GM12878 (cell line): ENCODE results near the gene STX10. TPM values are rescaled to one million over a fixed set of nuclear protein-coding genes. Genes with fewer than 3 reads are reported as not detected.

Source experiments
- ATAC-seq: fragments of 200-7000 bp; cut with Tn5 transposase; 3 replicates; pipeline ENCODE4 v1.9.1; 2020; ENCODE audit warnings: mild to moderate bottlenecking, moderate library complexity
- BruUV-seq: library from RNA; stranded (reverse); fragments of 400-500 nt; replicated peaks from 2 replicates; lab custom pipeline; 2021; lab: Mats Ljungman, UMichigan
- CTCF ChIA-PET: fragments of 300-600 bp; sonication (Branson Sonifier 250); formaldehyde crosslinking; extraction: SDS; loops from one replicate; lab custom pipeline; 2021; ENCODE audit warnings: inconsistent platforms; lab: Yijun Ruan, JAX
- POLR2A ChIA-PET: fragments of 350-600 bp; formaldehyde crosslinking; extraction: SDS; loops from one replicate; lab custom pipeline; 2021; ENCODE audit warnings: inconsistent platforms; lab: Charles Lee
- RAD21 ChIA-PET: fragments of 300-600 bp; sonication (Branson Sonifier 250); formaldehyde crosslinking; loops from one replicate; lab custom pipeline; 2023; ENCODE audit warnings: antibody characterized with exemption; ENCODE audit not compliant: unreplicated experiment; lab: Charles Lee
- SMC1A ChIA-PET: fragments of 300-600 bp; sonication (Branson Sonifier 250); formaldehyde crosslinking; loops from one replicate; lab custom pipeline; 2023; ENCODE audit not compliant: unreplicated experiment, uncharacterized antibody; lab: Charles Lee
- DNase-seq: peaks from one replicate; pipeline ENCODE4 v3.0.0-alpha.2; 2011; ENCODE audit warnings: low read depth, low spot score
- FAIRE-seq: peaks from 3 replicates; lab custom pipeline; 2011; peaks lifted over from hg19 to GRCh38; lab: Jason Lieb, UNC
- H2AFZ ChIP-seq: 2 replicates; pipeline ENCODE4 v1.6.0; 2011; ENCODE audit warnings: low read depth, low read length, control low read depth; ENCODE audit not compliant: control insufficient read depth
- H3K27ac ChIP-seq: 2 replicates; pipeline ENCODE4 v1.5.1; 2011; ENCODE audit warnings: control low read depth; ENCODE audit not compliant: control insufficient read depth, insufficient read depth
- H3K27me3 ChIP-seq, 2 experiments: replicated peaks in 1 of 2; 2 replicates each; pipeline versions ENCODE4 v1.6.0 to v1.6.1; 2011; ENCODE audit warnings: low read length in 1 of 2; ENCODE audit not compliant: control insufficient read depth in 2 of 2, insufficient read depth in 2 of 2
- H3K36me3 ChIP-seq, 2 experiments: 2 replicates each; pipeline ENCODE4 v1.5.1; 2011; ENCODE audit warnings: low read length in 1 of 2; ENCODE audit not compliant: control insufficient read depth in 2 of 2, insufficient read depth in 2 of 2
- H3K4me1 ChIP-seq: 2 replicates; pipeline ENCODE4 v1.6.1; 2011; ENCODE audit warnings: mild to moderate bottlenecking, low read length, moderate library complexity, mixed read lengths; ENCODE audit not compliant: control insufficient read depth, insufficient read depth
- H3K4me2 ChIP-seq: 2 replicates; pipeline ENCODE4 v1.6.0; 2011; ENCODE audit warnings: control low read depth; ENCODE audit not compliant: control insufficient read depth, insufficient read depth
- H3K4me3 ChIP-seq: fragments of 200-600 bp; sonication (generic); 2 replicates; pipeline ENCODE4 v1.5.1; 2016
- H3K79me2 ChIP-seq: 2 replicates; pipeline ENCODE4 v1.6.0; 2011; ENCODE audit warnings: low read length; ENCODE audit not compliant: control insufficient read depth, insufficient read depth
- H3K9ac ChIP-seq: 2 replicates; pipeline ENCODE4 v1.8.0; 2011; ENCODE audit warnings: low read length, control low read depth, mixed read lengths; ENCODE audit not compliant: control insufficient read depth, insufficient read depth
- H3K9me3 ChIP-seq: replicated peaks from 3 replicates; pipeline ENCODE4 v1.5.1; 2011; ENCODE audit warnings: mild to moderate bottlenecking, low read length; ENCODE audit not compliant: control insufficient read depth, insufficient read depth
- H4K20me1 ChIP-seq: 2 replicates; pipeline ENCODE4 v1.6.0; 2011; ENCODE audit not compliant: control insufficient read depth, insufficient read depth
- CTCF ChIP-seq, 3 experiments: IDR thresholded peaks in 2 of 3; conservative IDR thresholded peaks in 1 of 3; 2 replicates each; pipeline ENCODE4 v1.5.1; 2011; ENCODE audit warnings: low read depth in 3 of 3, low read length in 3 of 3, mild to moderate bottlenecking in 3 of 3, control low read depth in 2 of 3, moderate library complexity in 2 of 3, inconsistent platforms in 1 of 3, mixed read lengths in 1 of 3; ENCODE audit not compliant: control insufficient read depth in 2 of 3, insufficient read depth in 1 of 3; ENCODE audit errors: extremely low read depth in 1 of 3
- ESRRA ChIP-seq: IDR thresholded peaks from 2 replicates; pipeline ENCODE4 v1.6.1; 2012; ENCODE audit warnings: mild to moderate bottlenecking, low read length, improper control_type of control experiment
- EZH2 ChIP-seq: IDR thresholded peaks from 2 replicates; pipeline ENCODE4 v1.6.1; 2012; ENCODE audit warnings: low read depth, mild to moderate bottlenecking, control low read depth, inconsistent platforms, low read length, borderline replicate concordance; ENCODE audit not compliant: control insufficient read depth
- FOXK2 ChIP-seq: fragments of 450-650 bp; IDR thresholded peaks from 2 replicates; pipeline ENCODE4 v1.6.1; 2017; ENCODE audit warnings: mild to moderate bottlenecking, moderate library complexity
- MEF2B ChIP-seq: fragments of 450-650 bp; IDR thresholded peaks from 2 replicates; pipeline ENCODE4 v1.6.1; 2018; ENCODE audit warnings: mild to moderate bottlenecking, moderate library complexity; ENCODE audit not compliant: partially characterized antibody, poor library complexity, severe bottlenecking
- NR2F1 ChIP-seq: fragments of 450-650 bp; conservative IDR thresholded peaks from 2 replicates; pipeline ENCODE4 v1.6.1; 2017; ENCODE audit warnings: mild to moderate bottlenecking
- SUZ12 ChIP-seq: fragments of 200-600 bp; sonication (generic); IDR thresholded peaks from one replicate; pipeline ENCODE4 v1.6.1; 2018; ENCODE audit warnings: antibody characterized with exemption, mild to moderate bottlenecking; ENCODE audit not compliant: unreplicated experiment
- USF1 ChIP-seq: IDR thresholded peaks from 2 replicates; pipeline ENCODE4 v1.6.1; 2011; ENCODE audit warnings: borderline replicate concordance, low read depth, mild to moderate bottlenecking, moderate library complexity, mixed read lengths, low read length; ENCODE audit not compliant: insufficient read depth; ENCODE audit errors: extremely low read length
- WGBS: methylation state at CpG from one replicate; pipeline ENCODE4 v1.1.6; 2016; ENCODE audit warnings: low lambda C conversion rate; ENCODE audit not compliant: insufficient replicate concordance, insufficient coverage; ENCODE audit errors: missing lambda C conversion rate; 5-methylcytosine and 5-hydroxymethylcytosine counted together
- in situ Hi-C: fragments of 300-500 bp; cut with MboI; formaldehyde crosslinking; loops from 9 replicates; pipeline ENCODE4 v1.14.3; 2018; ENCODE audit warnings: mixed read lengths
- intact Hi-C: fragments of 100-400 bp; cut with micrococcal nuclease; formaldehyde crosslinking; loops from one replicate; pipeline ENCODE4 v1.14.2; 2022; ENCODE audit not compliant: unreplicated experiment
- polyA plus RNA-seq, 11 experiments: library from polyadenylated mRNA; depleted of rRNA in 4 of 11; unstranded in 6 of 11; stranded (reverse) in 5 of 11; fragments of >200 nt; fragmentation: Nextera tagmentation in 4 of 11; fragmentation: Illumina TruSeq in 1 of 11; extraction: Ambion mirVana in 4 of 11; extraction: Trizol in 1 of 11; gene quantifications; 1 replicate in 1 of 11; 2 replicates in 10 of 11; pipeline versions ENCODE4 v1.2.1 to v1.2.3, GENCODE V29; 2011 to 2016; ENCODE audit warnings: inconsistent platforms in 2 of 11, missing spikeins in 2 of 11, low read depth in 1 of 11
- total RNA-seq, 4 experiments: library from RNA; depleted of rRNA in 3 of 4; stranded (reverse); fragments of >200 nt in 3 of 4; fragmentation: Illumina TruSeq in 1 of 4; extraction: Trizol in 1 of 4; gene quantifications; 2 replicates each; pipeline versions ENCODE4 v1.2.1 to v1.2.3, GENCODE V29; 2013 to 2021

Gene STX10
- total and polyA plus RNA-seq, 10 of the 15 experiments (the other 5 are each of a cell fraction or from before 2014, with no cell fraction given) = 0.56 to 76.1 (median 47.6) TPM

GRCh38 chr19:13095934-13096927, 53.9 kb downstream of the STX10 start:
- intact Hi-C loops = loop anchor here (10.0 kb wide), 1 partner anchor 61 kb away; no protein-coding TSS in a partner anchor
- no peaks in the 10 kb centered on the region for H3K36me3 ChIP-seq
- ChIA-PET CTCF (interaction anchor here (0.6 to 8.0 kb wide), 5 partner anchors 35 to 131 kb away, joined by 3 to 145 read pairs (median 39); no protein-coding TSS in a partner anchor), SMC1A (interaction anchor here (4.3 kb wide), 1 partner anchor 118 kb away, joined by 48 read pairs; no protein-coding TSS in a partner anchor), RAD21 (interaction anchor here (0.6 to 5.3 kb wide), 5 partner anchors 8 to 131 kb away, joined by 3 to 81 read pairs (median 18); no protein-coding TSS in a partner anchor), POLR2A (no interaction called here)
- DNase-seq (no peak), FAIRE-seq (no peak), ATAC-seq (no peak)
- H3K4me1 ChIP-seq = peaks cover 36% of the 10 kb centered on the region
- peaks cover 2 to 7% of the 10 kb centered on the region in 2 experiments for H3K27me3 ChIP-seq
- peak overlapping the region; percentile 1 for H3K4me2 ChIP-seq
- no peak overlapping the region for H3K9ac ChIP-seq
- H3K4me3 ChIP-seq = no peak overlapping the region
- H3K27ac ChIP-seq = no peak overlapping the region
- in situ Hi-C loops = loop anchor here (10.0 kb wide), 1 partner anchor 211 kb away; the partner anchor contains the start of genes DNASE2 and KLF1
- H3K79me2 ChIP-seq = no peaks in the 10 kb centered on the region
- H4K20me1 ChIP-seq = no peaks in the 10 kb centered on the region
- TF ChIP-seq MEF2B (no peak), USF1 (no peak), FOXK2 (no peak), EZH2 (no peak), NR2F1 (peak; percentile 49; the same call in 1 of the 2 replicates), SUZ12 (peak; percentile 38), CTCF (IDR thresholded peaks at IDR 0.05 in 2 of 3, conservative IDR thresholded peaks at IDR 0.05 in 1 of 3; ENCODE audit: control insufficient read depth in 2 of 3, extremely low read depth in 1 of 3, insufficient read depth in 1 of 3, low read depth in 3 of 3, low read length in 3 of 3) (peak in 2 of 3 experiments; percentile 22 to 23; a peak in 1 of 6 replicates), ESRRA (no peak)
- no TSS peak for BruUV-seq
- WGBS = 10% methylated on average over 30 of the region's 44 CpGs
- no peak overlapping the region for H2AFZ ChIP-seq
- H3K9me3 ChIP-seq = no peaks in the 10 kb centered on the region; the same call in 2 of the 3 replicates
